NB4 (cell line): ENCODE data around the gene SLC44A4.
"Not testable (repeated sequence)": the region's sequence is repeated elsewhere in the genome, so short reads cannot be mapped to it uniquely, and the experiment has no call there.

Experiments
- DNase-seq: peaks from one replicate; pipeline ENCODE4 v3.0.0; 2010; ENCODE audit warnings: low read depth
- H3K4me3 ChIP-seq: one replicate; pipeline ENCODE4 v1.5.1; 2011; ENCODE audit warnings: mild to moderate bottlenecking, low read depth, low read length, moderate library complexity
- MYC ChIP-seq: IDR thresholded peaks from 2 replicates; pipeline ENCODE4 v1.6.1; 2011; ENCODE audit warnings: low read depth, low read length
- POLR2A ChIP-seq: IDR thresholded peaks from 2 replicates; pipeline ENCODE4 v1.6.1; 2011; ENCODE audit warnings: mild to moderate bottlenecking; ENCODE audit not compliant: insufficient read length; ENCODE audit errors: extremely low read depth
- TF ChIP-seq, protein P1 (sequence below): IDR thresholded peaks from 2 replicates; pipeline ENCODE4 v1.6.1; 2011; ENCODE audit warnings: low read depth, low read length
- TF ChIP-seq, protein P2 (sequence below): IDR thresholded peaks from one replicate; pipeline ENCODE4 v1.5.1; 2012; ENCODE audit warnings: low read depth, low read length

Gene SLC44A4

DNA sequence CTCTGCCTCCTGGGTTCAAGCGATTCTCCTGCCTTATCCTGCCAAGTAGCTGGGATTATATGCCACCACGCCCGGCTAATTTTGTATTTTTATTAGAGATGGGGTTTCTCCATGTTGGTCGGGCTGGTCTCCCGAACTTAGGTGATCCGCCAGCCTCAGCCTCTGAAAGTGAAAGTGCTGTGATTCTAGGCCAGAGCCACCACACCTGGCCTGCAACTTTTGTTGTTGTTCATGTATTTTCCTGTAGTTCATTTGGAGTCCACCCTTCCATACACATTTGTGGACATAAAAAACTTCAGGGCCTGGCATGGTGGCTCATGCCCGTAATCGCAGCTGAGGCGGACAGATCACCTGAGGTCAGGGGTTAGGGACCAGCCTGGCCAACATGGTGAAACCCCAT, 36.7 kb downstream of the SLC44A4 start:
- peak; percentile 41 for DNase-seq
- H3K4me3 ChIP-seq = no peak overlapping the region
- TF ChIP-seq, protein P1, sequence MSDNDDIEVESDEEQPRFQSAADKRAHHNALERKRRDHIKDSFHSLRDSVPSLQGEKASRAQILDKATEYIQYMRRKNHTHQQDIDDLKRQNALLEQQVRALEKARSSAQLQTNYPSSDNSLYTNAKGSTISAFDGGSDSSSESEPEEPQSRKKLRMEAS = no peak
- TF ChIP-seq, protein P2, sequence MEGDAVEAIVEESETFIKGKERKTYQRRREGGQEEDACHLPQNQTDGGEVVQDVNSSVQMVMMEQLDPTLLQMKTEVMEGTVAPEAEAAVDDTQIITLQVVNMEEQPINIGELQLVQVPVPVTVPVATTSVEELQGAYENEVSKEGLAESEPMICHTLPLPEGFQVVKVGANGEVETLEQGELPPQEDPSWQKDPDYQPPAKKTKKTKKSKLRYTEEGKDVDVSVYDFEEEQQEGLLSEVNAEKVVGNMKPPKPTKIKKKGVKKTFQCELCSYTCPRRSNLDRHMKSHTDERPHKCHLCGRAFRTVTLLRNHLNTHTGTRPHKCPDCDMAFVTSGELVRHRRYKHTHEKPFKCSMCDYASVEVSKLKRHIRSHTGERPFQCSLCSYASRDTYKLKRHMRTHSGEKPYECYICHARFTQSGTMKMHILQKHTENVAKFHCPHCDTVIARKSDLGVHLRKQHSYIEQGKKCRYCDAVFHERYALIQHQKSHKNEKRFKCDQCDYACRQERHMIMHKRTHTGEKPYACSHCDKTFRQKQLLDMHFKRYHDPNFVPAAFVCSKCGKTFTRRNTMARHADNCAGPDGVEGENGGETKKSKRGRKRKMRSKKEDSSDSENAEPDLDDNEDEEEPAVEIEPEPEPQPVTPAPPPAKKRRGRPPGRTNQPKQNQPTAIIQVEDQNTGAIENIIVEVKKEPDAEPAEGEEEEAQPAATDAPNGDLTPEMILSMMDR = no peak
- TF ChIP-seq POLR2A = no peak
- no peak for TF ChIP-seq MYC

DNA sequence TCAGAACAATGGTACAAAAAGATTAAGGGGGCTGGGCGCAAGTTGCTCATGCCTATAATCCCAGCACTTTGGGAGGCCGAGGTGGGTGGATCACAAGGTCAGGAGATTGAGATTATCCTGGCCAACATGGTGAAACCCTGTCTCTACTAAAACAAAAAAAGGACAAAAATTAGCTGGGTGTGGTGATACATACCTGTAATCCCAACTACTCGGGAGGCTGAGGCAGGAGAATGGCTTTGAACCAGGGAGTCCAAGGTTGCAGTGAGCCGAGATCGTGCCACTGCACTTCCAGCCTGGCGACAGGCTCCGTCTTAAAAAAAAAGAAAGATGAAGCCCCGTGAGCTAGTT, 39.0 kb downstream of the SLC44A4 start:
- H3K4me3 ChIP-seq, DNase-seq: not testable (repeated sequence)

DNA sequence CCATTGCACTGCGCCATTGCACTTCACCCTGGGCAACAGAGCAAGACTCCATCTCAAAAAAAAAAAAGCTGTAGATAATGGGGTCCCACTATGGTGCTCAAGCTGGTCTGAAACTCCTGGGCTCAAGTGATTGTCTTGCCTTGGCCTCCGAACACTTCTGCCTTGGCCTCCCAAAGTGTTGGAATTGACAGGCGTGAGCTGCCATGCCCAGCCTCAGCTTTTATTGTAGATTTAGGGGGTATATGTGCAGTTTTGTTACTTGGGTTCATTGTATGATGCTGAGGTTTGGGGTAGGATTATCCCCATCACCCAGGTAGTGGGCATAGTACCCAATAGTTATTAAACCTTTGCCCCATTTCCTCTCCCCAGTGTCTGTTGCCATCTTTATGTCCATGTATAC, 39.8 kb downstream of the SLC44A4 start:
- H3K4me3 ChIP-seq = peak overlapping the region; percentile 98

DNA sequence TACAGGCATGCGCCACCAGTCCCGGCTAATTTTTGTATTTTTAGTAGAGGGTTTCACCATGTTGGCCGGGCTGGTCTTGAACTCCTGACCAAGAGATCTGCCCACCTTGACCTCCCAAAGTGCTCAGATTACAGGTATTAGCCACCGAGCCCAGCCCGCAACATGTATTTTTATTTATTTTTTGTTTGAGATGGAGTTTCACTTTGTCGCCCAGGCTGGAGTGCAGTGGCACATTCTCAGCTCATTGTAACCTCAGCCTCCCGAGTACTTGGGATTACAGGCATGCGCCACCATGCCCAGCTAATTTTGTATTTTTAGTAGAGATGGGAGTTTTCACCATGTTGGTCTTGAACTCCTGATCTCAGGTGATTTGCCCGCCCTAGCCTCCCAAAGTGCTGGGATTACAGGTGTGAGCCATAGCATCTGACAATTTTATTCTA, 40.7 kb downstream of the SLC44A4 start:
- DNase-seq = not testable (repeated sequence)
- H3K4me3 ChIP-seq = peak overlapping the region; percentile 98

More for the DNA sequence above, 39.8 kb downstream of the SLC44A4 start:
- TF ChIP-seq, protein P1 = no peak
- TF ChIP-seq, protein P2 = no peak
- TF ChIP-seq MYC (no peak), POLR2A (no peak)
- no peak for DNase-seq

DNA sequence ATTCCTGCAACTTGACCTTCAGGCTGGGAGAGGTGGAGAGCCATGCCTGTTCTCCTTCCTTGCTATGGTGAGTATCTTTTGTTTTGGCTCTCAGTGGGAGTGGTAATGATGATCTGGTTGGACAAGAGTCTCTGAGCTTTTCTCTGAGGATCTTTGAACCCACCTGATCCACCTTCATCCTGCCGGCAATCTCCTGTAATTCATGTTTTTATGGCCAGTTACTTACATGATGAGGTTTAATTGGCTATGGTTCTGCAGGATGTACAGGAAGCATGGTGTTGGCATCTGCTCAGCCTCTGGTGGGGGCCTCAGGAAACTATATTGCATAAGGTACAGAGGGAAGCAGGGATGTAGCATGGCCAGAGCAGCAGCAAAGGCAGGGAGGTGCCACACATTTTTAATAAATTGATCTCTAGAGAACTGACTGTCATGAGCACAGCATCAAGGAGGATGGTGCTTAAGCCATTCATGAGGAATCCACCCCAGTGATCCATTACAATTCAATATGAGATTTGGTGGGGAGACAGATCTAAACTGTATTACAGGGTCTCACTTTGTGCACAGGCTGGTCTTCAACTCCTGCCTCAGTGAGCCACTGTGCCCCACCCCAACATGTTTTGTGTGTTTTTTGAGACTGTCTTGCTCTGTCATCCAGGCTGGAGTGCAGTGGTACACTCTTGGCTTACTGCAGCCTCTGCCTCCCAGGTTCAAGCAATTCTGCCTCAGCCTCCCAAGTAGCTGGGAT, 41.3 kb downstream of the SLC44A4 start:
- TF ChIP-seq MYC (peak; percentile 30), POLR2A (no peak)
- DNase-seq = peak; percentile 62
- H3K4me3 ChIP-seq = peak overlapping the region; percentile 98

DNA sequence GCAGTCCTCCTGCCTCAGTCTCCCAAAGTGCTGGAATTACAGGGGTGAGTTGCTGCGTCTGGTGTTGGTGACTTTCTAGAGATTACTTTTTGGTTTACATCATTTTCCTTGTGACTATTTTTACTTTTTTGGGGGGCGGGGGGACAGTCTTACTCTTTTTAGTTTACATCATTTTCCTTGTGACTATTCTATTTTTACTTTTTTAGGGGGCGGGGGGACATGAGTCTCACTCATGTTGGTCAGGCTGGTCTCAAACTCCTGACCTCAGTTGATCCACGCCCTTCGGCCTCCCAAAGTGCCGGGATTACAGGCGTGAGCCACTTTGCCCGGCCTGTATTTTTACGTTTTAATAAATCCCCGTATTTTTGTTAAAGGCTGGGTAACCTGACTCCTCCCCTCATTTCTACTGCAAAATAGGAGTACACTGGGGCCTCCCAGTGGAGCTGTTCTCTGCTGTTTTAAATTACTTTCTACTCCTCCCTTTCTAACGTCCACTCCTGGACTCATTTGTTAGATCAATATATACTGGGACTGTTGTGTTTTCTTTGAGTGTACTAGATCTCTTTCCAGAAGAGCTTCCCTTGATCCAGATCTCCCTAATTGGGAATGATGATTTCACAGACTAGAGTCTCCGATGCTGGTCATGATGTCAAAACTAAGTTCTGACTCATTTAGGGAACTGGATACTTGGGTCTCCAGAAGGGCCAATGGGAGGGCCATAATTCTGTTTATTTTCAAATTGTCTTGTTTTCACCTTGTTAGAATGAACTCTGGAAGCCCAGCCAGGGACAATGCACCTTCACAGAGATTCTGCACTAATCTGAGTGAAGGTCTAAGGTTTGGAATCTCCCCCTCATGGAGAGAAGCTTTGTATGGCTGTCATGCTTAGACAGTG, 42.1 kb downstream of the SLC44A4 start:
- no peak for TF ChIP-seq POLR2A
- TF ChIP-seq, protein P1 = no peak
- TF ChIP-seq MYC = no peak
- TF ChIP-seq, protein P2 = no peak
- peak overlapping the region; percentile 98 for H3K4me3 ChIP-seq
- peak; percentile 50 for DNase-seq

DNA sequence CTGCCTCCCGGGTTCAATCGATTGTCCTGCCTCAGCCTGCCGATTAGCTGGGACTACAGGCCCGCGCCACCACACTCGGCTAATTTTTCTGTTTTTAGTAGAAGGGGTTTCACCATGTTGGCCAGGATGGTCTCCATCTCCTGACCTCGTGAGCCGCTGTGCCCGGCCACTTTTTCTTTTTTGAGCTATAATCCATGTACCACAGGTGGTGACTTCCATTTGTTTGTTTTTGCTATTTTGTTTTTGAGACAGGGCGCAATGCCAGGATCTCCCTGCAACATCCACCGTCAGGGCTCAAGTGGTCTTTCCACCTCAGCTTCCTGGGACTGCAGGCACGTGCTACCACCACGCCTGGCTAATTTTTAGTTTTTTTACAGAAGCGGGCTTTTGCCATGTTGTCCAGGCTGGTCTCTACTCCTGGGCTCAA, 42.7 kb downstream of the SLC44A4 start:
- TF ChIP-seq POLR2A = no peak
- TF ChIP-seq, protein P1 = 0 out of 2 replicates have a peak, but pooled peaks have one; percentile 31
- no peak for DNase-seq
- H3K4me3 ChIP-seq = peak overlapping the region; percentile 98
